ENCODE results near the gene CYFIP2. TPM values are rescaled to one million over a fixed set of nuclear protein-coding genes. Genes with fewer than 3 reads are reported as not detected.

The CYFIP2 gene
- total RNA-seq, 2 experiments from 2014 or later: 382 to 438 TPM

GRCh38 chr5:157434096-157434495 is 168.2 kb downstream of the CYFIP2 start:
- Mint-ChIP-seq H3K4me3 (no peak overlapping the region), H3K9me3 (ENCODE audit: low read depth) (peaks cover 2% of the 10 kb centered on the region), H3K4me1 (peaks cover 5% of the 10 kb centered on the region), H3K27ac (no peak overlapping the region), H3K36me3 (no peaks in the 10 kb centered on the region), H3K27me3 (peaks cover 13% of the 10 kb centered on the region)
- DNase-seq (no peak), ATAC-seq (no peak)
- CTCF ChIA-PET: interaction anchor here (0.9 to 8.7 kb wide), 5 partner anchors 26 to 308 kb away, joined by 3 to 78 read pairs (median 18); partner anchors contain the start of genes LSM11 and NIPAL4

- no peak overlapping the region for H3K4me3 Mint-ChIP-seq
Observed at GRCh38 chr5:157443041-157443549, 177.2 kb downstream of the CYFIP2 start.

GRCh38 chr5:157444224-157444623 is 178.3 kb downstream of the CYFIP2 start:
- ATAC-seq (no peak), DNase-seq (no peak)
- Mint-ChIP-seq H3K9me3 (ENCODE audit: low read depth) (no peaks in the 10 kb centered on the region), H3K4me1 (no peaks in the 10 kb centered on the region), H3K27ac (no peak overlapping the region), H3K27me3 (peaks cover 20% of the 10 kb centered on the region), H3K36me3 (peaks cover 2% of the 10 kb centered on the region), H3K4me3 (no peak overlapping the region)
- CTCF ChIA-PET: interaction anchor here (0.8 kb wide), 3 partner anchors 12 to 299 kb away, joined by 3 to 4 read pairs (median 3); partner anchors contain the start of gene LSM11

More at GRCh38 chr5:157443041-157443549, 177.2 kb downstream of the CYFIP2 start:
- ATAC-seq (no peak), DNase-seq (no peak)
- no peak overlapping the region for H3K27ac Mint-ChIP-seq
- H3K36me3 Mint-ChIP-seq: peaks cover 2% of the 10 kb centered on the region
- H3K4me1 Mint-ChIP-seq: no peaks in the 10 kb centered on the region
- H3K27me3 Mint-ChIP-seq: peaks cover 20% of the 10 kb centered on the region
- no peaks in the 10 kb centered on the region for H3K9me3 Mint-ChIP-seq (ENCODE audit: low read depth)
- CTCF ChIA-PET: no interaction called here

Other genes with a start within 250 kb of the CYFIP2 start
- 1 to 10 TPM; 2.2 to 2.7 TPM for gene HAVCR1, start 207.0 kb upstream of the CYFIP2 start, total RNA-seq
- gene HAVCR2, start 157.1 kb upstream of the CYFIP2 start, total RNA-seq: 100 to 1,000 TPM in 1 of 2 experiments, 10 to 100 TPM in 1; 51.9 to 108 TPM
- 10 to 100 TPM; 15.8 to 17.0 TPM for gene MED7, start 123.3 kb upstream of the CYFIP2 start, total RNA-seq
- under 1 TPM in 1 of 2 experiments, not detected in 1; 0.09 TPM for gene GARIN3, start 99.9 kb upstream of the CYFIP2 start, total RNA-seq
- 100 to 1,000 TPM; 209 to 215 TPM for gene ITK, start 85.3 kb upstream of the CYFIP2 start, total RNA-seq
- gene NIPAL4, start 194.1 kb downstream of the CYFIP2 start, total RNA-seq: under 1 TPM in 1 of 2 experiments, not detected in 1; 0.37 TPM